HG03520 (cell line): Measurements from ENCODE around the gene TPSB2.

Source experiments
- ATAC-seq: cut with Tn5 transposase; IDR thresholded peaks from one replicate; pipeline ENCODE4 v1.9.1; 2021; ENCODE audit warnings: mild to moderate bottlenecking, moderate library complexity; ENCODE audit not compliant: unreplicated experiment

Gene TPSB2

GRCh38 chr16:1221628-1222552 lies 8.1 kb downstream of the TPSB2 start:
- no peak for ATAC-seq

DNA sequence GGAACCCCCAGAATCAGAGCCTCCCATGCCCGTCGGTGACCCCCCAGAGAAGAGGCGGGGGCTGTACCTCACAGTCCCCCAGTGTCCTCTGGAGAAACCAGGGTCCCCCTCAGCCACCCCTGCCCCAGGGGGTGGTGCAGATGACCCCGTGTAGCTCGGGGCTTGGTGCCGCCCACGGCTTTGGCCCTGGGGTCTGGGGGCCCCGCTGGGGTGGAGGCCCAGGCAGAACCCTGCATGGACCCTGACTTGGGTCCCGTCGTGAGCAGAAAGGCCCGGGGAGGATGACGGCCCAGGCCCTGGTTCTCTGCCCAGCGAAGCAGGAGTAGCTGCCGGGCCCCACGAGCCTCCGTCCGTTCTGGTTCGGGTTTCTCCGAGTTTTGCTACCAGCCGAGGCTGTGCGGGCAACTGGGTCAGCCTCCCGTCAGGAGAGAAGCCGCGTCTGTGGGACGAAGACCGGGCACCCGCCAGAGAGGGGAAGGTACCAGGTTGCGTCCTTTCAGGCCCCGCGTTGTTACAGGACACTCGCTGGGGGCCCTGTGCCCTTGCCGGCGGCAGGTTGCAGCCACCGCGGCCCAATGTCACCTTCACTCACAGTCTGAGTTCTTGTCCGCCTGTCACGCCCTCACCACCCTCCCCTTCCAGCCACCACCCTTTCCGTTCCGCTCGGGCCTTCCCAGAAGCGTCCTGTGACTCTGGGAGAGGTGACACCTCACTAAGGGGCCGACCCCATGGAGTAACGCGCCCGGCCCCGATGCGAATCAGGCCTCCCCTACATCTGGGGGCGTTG lies 8.9 kb downstream of the TPSB2 start:
- no peak for ATAC-seq

GRCh38 chr16:1220098-1220728 lies 9.8 kb downstream of the TPSB2 start:
- ATAC-seq, result no peak

- ATAC-seq, result no peak
Measured at GRCh38 chr16:1218930-1219611, 10.9 kb downstream of the TPSB2 start.

DNA sequence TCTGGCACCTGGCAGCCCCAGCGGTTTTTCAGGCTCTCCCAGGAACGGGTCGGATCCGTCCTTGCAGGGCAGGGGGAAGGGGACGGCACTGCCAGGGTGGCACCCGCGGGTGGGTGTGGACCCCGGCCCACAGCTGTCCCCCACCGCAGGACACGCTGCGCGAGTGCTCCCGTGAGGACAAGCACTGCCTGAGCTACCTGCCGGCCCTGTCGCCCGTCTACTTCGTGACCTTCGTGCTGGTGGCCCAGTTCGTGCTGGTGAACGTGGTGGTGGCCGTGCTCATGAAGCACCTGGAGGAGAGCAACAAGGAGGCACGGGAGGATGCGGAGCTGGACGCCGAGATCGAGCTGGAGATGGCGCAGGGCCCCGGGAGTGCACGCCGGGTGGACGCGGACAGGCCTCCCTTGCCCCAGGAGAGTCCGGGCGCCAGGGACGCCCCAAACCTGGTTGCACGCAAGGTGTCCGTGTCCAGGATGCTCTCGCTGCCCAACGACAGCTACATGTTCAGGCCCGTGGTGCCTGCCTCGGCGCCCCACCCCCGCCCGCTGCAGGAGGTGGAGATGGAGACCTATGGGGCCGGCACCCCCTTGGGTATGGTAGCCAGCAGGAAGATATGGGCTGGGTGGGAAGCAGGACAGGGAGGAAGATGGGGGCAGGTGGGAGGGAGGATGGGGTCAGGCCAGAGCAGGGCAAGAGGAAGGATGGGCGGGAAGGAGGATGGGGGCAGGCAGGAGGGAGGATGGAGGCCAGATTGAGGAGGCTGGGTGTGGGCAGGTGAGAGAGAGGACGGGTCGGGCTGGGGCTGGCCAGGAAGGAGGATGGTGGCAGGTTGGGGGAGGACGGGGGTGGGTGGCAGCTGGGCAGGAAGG lies 11.7 kb downstream of the TPSB2 start:
- no peak for ATAC-seq

DNA sequence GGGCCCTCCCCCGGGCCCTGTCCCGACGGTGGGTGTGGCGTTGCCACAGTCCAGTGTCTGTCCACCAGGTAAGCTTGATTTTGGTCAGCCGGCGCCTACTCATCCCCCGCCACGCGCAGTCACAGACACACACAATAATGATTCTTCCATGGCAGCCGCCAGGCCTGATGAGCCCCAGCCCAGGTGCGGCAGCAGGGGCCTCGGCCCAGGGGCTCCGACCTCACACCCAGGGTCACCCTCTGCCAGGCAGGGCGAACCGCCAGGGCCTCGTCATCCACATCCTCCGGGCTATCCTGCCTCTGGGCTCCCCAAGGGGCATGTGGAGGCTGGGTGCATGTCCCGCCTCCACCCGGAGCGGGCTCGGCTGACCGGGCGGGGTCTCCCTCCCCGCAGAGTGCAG lies 12.5 kb downstream of the TPSB2 start:
- no peak for ATAC-seq

DNA sequence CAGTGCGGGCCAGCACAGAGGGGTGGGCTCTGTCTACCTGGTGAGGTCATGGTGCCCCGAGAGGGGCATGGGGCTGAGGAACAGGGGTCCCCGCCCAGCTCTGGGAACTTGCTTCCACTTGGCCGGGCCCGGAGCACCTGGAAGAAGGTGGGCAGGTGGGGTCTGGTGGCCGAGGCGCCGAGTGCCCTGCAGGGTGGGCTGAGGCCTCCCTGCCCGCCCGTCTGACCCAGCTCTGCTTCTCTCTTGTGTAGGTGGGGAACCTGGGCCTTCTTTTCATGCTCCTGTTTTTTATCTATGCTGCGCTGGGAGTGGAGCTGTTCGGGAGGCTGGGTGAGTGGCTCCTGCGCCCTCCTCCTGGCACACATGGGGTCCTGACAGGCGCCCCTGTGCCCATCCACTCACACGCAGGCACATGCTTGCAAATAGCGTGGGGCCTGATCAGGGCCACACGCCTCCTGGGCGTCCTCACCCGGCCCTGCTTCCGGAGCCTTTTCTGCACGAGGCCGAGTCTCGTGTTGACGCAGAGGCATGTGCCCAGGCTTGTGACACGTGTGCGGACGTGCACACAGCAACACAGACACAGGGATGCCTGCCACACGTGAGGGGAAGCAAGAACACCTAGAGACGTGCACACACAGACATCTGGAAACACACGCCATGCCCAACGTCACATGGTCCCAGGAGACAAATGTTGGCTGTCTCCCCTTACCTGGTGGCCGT lies 13.1 kb downstream of the TPSB2 start:
- no peak for ATAC-seq

DNA sequence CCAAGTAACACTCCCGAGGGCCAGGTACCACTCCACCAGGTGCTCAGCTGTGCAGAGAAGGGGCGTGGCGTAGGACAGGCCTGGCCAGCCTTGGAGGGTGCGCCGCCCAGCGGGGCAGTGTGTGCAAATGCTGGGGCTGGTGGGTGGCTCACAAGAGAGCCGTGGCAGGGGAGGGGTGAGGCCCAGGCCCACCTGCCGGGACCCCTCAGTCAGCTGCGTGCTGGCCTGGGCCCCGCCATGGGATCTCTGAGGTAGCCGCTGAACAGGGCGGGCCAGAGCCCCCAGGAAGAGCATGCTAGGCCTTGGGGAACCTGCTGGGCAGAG lies 13.7 kb downstream of the TPSB2 start:
- ATAC-seq, result no peak

GRCh38 chr16:1215574-1216295 lies 14.2 kb downstream of the TPSB2 start:
- no peak for ATAC-seq

DNA sequence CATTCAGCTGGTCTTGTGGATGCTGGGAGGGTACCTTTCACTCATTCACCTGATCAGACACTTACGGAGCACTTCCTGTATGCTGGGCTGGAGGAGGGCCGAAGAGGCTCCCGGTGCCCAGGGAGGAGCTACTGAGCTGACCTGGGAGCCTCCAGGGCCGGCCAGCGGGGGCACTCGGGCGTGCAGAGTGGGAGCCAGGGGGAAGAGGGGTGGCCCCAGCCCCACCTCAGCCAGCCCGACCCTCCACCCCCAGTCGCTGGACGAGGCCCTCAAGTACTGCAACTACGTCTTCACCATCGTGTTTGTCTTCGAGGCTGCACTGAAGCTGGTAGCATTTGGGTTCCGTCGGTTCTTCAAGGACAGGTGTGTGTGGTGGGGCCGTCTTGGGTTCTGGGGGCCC lies 15.3 kb downstream of the TPSB2 start:
- ATAC-seq, result no peak

DNA sequence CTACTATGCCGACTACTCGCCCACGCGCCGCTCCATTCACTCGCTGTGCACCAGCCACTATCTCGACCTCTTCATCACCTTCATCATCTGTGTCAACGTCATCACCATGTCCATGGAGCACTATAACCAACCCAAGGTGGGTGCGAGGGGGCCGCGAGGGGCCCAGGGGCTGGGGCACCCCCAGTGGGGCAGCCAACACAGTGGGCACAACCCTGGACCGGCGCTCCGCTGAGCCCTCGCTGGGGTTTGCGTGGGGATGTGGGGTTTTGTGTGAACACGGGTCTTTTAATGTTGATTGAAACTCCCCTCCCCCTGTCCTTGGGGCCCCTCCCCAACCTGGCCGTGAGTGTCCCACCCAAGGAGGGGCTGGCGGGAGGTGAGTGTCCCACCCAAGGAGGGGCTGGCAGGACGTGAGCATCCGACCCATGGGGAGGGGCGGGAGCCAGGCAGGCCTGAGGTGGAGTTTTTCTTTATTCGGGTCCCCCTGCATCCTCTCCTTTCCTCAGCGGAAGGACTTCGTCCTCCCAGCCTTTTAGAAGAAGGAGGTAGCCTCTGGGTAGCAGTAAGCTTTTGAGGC lies 16.1 kb downstream of the TPSB2 start:
- no peak for ATAC-seq

DNA sequence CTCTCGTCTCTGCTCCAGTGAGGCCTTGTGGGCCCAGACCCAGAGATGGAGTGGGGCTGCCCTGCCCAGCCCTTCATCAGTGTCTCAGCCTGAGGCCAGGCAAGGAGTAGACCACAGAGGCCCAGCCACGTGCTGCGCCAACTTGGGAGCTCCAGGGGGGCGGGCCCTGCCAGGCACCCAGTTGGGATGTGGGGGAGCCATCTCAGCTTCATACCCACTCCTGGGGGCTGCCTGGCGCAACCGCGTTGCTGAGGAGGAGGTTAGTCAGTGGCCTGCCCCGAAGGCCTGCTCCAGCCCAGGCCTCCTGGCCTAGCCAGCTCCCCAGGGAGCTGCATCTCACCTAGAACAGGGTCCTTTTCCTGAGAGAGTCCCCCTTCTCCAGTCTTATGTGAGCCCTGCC lies 16.8 kb downstream of the TPSB2 start:
- no peak for ATAC-seq

DNA sequence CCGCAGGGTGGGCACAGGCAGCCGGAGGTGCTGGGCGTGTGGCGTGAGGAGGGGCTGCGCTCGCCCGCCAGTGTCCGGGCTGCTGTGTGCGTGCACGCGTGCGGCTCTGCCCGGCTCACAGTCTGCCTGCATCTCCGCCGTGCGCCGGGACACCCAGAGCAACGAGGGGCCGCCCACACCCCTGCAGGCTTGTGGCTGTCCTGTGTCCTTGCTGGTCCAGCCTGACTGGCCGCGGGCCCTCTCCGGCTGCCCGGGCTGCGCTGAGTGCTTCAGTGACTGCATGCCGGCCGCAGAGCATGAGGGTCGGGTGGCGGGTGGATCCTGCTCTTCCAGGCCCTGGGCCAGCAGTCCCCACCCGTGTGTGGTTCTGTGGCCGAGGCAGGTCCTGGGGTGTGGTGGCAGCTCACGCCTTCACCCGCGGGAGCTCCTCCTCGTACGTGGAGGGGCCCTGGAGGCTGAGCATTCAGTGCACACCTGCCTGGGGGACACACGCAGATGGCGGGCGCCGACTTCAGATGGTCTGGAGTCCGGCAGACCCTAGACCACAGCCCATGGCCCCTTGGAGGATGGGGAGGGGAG lies 17.3 kb downstream of the TPSB2 start:
- ATAC-seq, result no peak

GRCh38 chr16:1211451-1212268 lies 18.3 kb downstream of the TPSB2 start:
- ATAC-seq, result no peak

DNA sequence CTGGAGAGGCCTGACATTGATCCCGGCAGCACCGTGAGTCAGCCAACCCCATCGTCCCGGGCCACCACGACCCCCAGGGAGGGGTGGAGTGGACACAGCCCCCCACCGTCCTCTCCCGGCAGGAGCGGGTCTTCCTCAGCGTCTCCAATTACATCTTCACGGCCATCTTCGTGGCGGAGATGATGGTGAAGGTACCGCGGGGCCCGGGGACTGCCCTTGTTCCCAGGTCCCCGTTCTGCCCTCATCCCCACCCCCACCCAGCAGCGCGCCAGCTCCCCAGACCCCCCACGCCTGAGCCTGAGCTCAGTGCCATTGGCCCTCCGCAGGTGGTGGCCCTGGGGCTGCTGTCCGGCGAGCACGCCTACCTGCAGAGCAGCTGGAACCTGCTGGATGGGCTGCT lies 19.5 kb downstream of the TPSB2 start:
- ATAC-seq, result no peak

DNA sequence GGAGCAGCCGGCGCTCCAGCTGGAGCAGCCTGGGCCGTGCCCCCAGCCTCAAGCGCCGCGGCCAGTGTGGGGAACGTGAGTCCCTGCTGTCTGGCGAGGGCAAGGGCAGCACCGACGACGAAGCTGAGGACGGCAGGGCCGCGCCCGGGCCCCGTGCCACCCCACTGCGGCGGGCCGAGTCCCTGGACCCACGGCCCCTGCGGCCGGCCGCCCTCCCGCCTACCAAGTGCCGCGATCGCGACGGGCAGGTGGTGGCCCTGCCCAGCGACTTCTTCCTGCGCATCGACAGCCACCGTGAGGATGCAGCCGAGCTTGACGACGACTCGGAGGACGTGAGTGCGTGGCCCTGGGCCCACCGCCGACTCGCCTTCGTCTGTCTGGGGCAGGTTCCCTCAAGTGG lies 20.9 kb downstream of the TPSB2 start:
- no peak for ATAC-seq

DNA sequence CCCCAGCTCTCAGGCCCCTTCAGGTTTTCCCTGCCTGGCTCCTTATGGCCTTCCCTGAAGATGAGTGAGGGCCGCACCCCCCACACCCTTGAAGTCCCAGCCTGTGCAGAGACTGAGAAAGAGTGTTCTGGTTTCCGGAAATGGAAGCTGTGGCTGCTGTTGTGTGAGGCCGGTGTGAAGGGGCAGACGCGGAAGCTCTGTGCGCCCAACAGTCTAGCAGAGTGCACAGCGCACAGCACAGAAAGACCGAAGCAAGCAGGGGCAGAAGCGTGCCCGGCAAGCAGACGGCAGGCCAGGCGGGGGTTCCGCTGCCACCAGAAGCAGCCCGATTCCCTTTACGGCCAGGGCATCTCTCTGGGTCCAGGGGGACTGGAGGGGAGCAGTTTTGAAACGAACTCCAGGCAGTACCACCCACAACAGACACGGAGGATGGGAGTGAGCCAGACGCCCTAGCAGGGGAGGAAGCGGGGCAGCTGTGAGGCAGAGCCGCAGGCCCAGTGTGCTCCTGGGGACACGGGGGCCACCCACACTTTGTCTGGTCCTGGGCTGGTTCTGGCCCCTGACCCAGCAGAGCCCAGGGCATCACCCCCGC lies 21.6 kb downstream of the TPSB2 start:
- ATAC-seq, result no peak
